COLO829 (cell line): ENCODE results near the gene ITGB5.
"Not testable (repeated sequence)": the region's sequence is repeated elsewhere in the genome, so short reads cannot be mapped to it uniquely, and the experiment has no call there.

ENCODE experiments used
- DNase-seq: peaks from one replicate; pipeline ENCODE4 v3.0.0; 2012; ENCODE audit warnings: low spot score

The ITGB5 gene

DNA sequence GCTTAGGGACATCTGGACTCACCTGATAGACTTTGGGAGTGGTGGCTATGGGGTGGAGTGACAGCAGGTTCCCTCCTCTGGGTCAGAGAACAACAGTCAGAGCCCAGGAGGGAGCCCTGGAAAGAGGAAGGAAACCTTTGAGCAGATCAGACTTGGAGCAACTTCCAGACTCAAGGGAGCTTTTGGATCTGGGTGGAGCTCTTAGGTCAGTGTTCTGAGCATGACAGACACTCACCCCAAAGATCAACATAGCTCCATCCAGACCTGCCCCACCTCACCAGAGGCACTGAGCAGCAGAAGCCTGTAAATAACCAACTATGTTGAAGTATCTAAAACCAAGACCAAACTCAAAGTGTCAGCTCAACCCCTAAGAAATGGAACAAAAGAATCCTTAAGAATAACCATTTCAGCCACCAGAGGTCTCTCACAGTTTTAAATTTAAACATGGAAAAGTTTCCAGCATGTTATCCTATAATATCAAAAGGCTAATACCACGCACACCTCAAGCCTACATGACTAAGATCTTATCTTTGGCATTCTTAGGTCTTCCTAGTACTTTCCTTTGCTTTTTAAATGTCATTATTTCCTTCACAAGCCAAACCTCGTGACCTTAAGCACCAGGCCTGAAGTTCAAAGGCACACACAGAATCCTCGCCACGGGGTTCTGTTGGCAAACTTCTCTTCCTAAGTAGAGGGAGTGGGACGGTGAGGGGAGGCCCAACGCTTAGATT is 100.5 kb downstream of the ITGB5 start:
- peak; percentile 50 for DNase-seq

DNA sequence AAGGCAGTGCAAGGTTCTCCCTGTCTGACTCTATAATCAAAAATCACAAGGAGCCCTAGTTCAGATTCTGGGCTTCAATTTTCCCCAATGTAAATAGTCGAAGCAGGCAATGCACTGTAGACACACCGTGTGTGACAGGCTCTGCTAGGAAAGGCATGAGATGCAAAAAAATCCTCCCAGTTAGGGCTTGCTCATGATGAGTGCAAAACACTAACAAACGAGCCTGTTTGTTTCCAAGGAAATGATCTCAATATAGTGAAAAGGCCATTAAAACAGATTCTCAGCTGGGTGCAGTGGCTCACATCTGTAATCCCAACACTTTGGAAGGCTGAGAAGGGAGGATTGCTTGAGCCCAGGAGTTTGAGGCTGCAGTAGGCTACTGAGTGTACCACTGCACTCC is 101.2 kb downstream of the ITGB5 start:
- no peak for DNase-seq

DNA sequence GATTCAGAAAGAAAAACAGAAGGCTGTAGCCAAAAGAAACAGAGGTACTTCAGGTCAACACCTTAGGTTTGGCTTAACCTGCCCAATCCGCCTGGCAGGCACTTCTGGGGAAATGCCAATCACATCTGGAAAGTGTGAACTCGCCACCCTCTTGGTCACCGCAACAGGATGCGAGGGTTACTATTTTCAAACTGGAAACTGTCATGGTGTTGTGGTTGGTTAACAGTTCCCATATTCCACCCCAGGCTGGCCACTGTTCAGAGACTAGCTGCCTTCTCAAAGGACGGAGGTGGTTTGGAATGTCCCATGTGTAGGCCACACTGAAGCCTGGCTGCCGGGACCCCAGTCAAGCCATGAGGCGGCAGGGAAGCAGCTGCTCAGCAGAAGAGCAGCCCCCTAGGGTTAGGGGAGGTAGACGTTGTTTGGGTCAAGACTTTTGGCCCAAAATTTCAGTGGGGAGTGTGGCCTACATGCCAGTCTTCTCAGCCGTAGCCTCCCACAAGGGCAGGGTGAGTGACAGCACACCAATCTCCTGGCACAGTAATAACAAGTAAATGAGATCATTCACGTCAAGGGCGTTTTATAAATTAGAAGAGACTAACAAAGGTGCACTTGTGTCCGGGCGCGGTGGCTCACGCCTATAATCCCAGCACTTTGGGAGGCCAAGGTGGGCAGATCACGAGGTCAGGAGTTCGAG is 102.3 kb downstream of the ITGB5 start:
- no peak for DNase-seq

DNA sequence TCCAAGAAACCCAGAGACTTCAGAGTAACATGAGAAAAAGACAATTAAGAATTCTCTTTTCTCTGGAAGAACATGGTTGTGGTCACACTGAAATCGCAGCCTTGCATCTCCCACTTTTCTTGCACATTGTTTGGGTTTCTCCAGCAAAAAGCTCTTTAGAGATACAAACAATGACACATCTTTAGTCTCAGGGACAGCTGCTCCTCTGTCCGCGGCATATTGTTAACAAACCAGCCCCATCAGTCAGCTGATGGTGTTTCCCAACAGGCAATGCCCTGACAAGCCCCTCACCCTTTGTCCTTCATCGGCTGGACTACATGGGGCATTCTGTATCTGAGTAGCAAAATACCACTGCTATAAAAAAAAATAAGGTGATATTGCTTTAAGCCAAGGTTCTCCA is 103.5 kb downstream of the ITGB5 start:
- DNase-seq: no peak

DNA sequence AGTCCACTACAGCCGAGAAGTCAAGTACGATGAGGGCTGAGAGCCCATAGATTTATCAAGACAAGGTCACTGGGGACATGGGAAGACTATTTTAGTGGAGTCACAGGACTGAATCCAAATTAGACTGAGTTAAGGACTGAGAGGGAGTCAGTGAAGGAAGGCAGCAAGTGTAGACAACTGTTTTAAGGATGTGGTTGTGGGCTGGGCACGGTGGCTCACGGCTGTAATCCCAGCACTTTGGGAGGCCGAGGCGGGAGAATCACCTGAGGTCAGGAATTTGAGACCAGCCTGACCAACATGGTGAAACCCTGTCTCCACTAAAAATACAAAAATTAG is 104.8 kb downstream of the ITGB5 start:
- DNase-seq: not testable (repeated sequence)

DNA sequence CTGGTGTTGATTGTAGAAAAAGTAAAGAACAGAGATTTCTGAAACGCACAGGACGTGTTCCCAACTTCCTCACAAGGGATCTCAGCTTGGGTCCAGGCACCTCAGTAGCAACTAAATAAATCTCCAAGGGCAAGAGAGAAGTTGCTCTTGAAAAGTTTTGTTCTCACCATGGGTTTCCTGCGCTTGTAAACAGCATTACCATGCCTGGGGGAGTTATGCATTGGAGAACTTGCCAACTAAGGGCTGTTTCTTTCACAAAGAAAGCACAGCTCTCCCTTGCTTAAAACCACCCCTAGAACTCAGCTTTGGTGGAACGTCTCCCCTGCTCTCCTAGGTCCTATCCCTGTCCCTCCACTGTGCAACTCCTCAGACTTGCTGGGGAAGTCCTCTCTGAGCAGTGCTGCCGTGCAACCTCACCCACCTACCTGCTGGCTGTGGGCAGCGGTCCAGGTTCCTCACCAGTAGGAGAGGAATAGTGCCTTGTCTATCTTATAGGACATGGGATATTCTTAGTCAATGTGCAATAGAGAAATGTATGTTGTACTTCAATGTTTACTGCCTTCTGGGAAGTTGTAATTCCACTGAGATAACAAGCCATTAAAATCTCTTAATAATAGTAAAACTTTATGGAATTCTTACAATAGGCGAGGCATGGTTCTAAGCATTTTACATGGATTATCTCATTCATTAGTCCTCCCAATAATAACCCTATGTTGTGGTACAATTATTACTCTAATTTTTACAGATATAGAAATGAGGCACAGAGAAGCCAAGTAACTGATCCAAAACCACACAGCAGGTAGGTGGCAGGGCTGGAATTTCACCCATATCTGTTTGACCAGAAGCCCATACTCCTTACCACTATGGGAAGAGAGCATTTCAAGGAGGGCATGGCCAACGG is 105.4 kb downstream of the ITGB5 start:
- DNase-seq: no peak

DNA sequence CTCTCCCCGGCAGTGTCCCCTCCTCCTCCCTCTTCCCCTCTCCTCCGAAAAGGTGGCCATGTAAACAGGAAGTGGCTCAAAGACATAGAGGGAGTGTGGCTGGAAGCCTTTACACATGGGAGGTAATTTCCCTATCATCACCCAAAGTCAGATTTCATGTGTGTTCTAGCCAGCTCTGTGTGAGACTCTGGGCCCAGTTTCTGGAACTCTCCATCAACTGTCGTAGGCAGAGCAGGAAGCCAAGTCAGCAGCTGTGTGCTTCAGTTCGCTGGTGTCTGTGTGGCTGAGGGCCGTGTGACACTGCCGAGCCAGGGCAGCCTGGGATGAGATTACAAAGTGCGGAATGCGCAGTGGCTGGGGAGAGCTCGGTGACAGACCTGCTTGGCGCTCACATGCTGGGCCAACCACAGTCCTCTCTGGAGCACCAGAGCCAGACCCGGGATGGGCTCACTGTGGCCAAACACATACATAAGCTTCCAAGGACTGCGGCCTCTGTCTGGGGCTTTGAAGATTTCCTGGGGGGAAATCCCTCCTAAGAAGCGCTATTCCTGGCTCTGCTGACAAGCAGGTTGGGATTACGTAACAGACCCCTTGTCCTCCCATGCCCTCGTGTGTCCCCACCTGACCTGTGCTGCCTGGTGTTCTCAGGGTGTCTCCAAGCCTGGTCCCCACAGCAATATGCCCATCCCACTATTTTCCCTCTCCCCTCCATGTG is 106.2 kb downstream of the ITGB5 start:
- DNase-seq: no peak

DNA sequence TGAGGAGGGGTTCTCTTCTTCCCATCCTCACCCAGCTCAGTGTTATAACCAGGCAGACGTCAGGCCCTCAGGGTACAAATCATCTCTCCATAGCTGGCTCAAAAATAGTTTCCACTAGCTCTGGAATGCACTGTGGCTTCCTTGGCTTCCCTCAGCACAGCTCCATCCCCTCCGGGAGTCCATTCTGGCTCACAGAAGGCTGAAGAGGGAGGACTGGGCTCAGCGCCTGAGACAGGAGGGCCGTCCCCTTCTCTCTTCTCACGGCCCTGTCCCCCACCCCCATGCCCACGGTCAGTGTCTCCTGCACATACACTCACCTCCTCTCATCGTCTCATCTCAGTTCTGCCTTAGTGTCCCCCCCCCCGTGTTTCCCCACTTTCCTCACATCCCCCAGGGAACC is 106.8 kb downstream of the ITGB5 start:
- peak; percentile 44 for DNase-seq

DNA sequence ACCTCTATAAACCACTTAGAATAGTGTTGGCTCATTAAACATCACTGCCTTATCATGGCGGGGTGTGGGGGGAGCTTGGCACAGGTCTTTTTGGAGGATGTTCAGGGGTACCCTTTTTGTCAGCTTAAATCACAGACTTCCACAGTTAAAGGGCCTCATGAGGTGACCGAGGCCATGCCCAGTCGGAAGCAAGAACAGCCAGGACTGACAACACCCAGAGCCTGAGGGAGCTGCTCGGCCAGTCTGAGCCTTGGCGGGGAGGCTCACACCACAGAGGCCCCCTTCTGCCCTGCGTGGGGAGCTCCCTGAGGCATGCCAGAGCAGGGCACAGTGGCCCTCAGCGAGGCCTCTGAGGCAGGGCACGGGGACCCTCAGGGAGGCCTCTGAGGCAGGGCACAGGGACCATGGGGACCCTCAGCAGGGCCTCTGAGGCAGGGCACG is 107.4 kb downstream of the ITGB5 start:
- no peak for DNase-seq

DNA sequence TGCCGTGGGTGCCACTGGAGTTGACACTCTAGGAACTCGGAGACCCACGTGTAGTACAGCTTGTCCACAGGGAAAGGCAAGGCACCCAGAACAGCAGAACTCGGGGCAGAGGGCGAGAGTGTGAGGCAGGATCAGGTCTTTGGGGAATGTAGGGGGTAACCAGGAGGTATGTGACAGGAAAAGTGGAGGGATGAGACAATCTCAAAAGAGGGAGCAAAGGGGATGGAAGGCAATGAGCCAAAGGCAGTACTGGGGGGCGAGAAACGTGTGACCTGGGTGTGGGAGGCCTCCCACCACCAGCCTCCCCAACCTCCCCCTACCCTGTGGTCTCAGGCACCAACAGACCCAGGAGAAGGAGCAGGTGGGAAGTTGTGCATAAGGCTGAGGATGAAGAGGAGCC is 108.0 kb downstream of the ITGB5 start:
- DNase-seq: no peak

DNA sequence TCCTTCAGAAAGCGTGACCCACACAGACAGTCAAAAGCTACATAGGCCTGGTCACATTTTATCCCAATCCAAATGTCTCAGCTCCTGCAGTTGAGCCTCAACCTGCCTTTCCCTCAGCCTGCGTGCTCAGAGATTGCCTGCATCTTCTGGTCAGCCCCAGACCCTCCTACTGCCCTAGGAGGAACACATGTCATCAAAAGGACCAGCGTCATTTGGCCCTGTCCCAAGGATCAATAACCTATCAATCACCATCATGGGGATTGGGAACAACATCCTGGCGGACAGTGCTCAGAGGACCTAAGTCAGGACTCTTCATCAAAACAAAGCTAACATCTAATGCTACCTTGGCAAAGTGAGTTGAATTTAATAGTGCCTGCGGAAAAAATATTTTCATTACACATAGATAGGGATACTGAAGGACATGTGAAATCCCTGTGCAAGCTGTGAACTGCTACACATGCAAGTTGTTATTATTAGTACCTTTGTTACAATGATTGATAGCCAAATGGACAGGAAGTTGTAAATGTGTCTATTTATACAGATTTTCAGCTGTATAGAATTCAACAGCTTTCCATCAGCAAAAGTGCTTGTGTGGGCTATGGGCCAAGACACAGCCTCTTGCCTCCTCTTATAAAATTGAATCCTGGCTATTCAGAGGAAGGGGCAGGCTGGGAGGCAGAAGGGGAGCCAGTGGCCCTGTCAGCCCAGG is 109.2 kb downstream of the ITGB5 start:
- DNase-seq: no peak

DNA sequence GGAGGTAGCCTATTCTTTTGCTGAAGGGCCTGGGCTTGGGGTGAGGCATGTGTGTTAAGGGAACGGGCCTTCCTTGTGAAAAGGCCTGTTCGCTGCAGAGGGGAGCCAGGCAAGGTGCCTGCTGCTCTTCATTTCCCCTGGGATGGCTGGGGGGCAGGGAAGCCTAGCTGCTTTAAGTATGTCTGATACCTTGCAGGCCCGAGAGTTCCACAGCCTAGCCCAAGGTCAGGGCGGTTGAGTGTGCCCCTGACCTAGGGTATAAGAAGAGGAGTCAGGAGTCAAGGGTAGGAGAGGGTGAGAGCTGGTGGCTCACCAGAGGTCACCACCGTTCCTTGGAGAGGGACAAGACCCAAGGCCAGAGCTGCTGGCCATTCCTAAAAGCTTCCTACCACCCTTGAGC is 110.3 kb downstream of the ITGB5 start:
- DNase-seq: no peak

DNA sequence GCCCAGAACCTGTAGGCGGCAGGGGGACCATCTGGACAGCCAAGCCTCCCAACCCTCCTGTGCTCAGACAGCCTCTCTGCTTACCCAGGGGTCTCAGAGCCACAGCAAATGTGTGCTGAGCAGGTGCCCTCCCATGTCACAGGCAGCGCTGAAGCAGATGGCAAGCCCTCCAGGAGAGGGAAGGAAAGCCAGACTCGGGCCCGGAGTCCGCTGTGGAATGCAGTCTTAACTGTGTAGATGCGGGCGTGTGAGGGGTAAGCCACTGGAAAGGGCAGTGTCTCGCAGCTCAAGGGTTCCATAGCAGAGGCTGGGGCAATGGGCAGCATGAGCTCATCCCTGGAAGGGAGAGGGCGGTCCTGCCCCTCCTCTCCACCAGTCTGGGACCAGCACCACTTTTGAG is 111.3 kb downstream of the ITGB5 start:
- no peak for DNase-seq

DNA sequence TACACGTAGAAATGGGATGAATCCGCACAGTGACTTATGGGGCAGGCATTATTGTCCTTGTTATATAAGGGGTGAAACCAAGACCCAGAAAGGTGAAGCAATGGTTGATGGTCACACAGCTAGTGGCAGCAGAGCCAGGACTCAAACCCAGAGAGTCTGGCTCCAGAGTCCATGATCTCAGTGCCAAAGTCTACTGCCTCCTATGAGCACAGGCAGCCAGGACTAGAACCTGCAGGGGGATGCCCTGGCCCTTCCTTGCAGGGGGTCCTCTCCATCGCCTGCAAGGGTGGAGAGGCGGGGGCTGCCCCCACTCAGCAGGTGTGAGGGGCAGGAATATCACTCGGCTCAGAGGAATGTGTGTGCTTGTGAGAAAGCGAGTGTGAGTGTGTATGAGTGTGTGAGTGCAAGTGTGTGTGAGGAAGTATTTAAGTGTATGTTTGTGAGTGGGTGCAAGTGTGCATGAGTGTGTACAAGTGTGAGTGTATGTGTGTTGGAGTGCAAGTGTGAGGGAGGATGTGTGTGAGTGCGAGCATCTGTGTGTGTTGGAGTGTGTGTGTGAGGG is 112.2 kb downstream of the ITGB5 start:
- DNase-seq: no peak

DNA sequence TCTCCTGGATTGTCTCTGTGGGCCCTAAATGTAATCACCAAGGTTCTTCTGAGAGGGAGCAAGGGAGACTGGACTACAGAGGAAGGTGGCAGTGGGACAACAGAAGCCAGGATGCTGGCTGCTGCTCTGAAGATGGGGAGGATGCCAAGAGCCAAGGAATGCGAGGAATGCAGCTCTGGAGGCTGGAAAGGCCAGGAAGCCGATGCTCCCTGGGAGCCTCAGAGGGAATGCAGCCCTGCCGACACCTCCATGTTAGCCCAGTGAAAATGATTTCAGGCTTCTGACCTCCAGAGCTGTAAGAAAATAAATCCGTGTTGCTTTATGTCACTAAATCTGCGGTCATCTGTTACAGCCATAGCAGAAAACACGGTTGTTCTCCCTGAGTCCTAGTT is 112.8 kb downstream of the ITGB5 start:
- peak; percentile 59 for DNase-seq

DNA sequence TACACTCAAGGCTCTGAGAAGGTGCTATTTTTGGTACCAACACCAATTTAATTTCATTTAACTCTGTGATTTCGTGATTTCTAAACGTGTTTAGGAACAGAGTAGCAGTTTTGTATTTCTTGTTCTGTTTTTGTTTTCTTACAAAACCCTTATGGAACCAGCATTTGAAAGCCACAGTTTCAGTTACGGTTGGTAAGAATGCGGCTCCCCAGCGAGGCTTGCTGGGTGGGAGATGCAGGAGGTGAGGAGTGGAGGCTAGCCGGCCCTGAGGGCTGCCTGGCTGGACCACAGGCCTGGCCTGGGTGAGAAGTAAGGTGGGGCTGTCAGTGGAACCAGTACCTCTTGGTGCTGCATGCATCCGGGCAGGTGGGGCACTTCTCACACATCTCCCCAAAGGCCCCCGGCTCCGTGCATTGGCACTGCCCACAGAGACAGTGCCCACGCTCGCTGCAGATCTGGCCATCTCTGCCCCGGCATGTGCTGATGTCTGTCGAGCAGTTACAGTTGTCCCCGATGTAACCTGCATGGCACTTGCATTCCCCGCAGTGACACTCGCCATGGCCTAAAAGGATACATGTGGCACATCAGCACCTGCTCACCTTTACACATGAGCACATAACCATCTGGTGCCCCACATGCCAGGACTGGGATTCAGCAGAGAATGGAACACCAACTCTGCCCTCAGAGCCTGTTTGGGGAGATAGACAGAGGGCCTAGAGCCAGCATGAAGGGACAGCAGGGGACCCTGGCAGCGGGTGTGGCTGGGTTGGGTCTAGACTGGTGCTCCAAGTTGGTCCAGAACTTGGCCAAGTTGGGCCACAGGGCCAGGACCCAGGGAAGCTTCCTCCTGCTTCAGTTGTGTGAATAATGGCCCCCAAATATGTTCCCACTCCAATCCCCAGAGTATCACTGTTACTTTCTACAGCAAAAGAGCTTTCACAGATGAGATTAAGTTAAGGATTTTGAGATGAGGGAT is 113.5 kb downstream of the ITGB5 start:
- DNase-seq: no peak

DNA sequence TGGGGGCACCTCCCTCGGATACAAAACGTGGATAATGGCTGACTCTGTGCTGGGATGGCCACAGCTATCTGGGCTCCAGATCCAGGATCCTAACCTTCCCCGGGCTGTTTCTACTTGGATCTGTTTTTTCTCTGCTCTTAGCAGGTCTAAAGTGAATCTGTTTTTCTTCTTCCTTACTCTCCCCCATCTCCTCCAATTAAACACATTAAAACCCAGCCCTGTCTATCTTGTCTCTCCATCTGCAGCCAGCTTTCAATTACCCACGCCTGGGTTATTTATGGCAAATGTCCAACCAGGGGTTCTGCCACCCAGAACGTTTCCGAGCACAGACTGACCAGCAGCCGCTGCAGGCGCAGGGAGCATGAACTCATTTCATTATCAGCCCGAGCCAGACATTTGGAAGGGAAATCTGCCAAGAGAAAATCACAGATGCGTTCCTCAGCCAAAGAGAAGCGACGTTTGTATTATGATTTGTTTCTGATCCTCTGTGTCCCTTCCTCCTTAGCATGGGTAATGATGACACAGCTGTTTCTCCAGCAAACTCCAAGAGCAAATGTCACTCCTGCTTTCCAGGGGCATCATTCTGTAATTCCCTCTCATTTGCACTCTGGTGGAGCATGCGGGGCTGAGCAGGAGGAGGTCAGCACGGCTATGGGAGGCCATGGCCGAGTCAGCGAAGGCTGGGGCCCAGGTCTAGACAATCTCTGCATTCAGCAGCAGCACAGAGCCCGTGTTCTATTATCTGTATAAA is 114.9 kb downstream of the ITGB5 start:
- DNase-seq: peak; percentile 53

DNA sequence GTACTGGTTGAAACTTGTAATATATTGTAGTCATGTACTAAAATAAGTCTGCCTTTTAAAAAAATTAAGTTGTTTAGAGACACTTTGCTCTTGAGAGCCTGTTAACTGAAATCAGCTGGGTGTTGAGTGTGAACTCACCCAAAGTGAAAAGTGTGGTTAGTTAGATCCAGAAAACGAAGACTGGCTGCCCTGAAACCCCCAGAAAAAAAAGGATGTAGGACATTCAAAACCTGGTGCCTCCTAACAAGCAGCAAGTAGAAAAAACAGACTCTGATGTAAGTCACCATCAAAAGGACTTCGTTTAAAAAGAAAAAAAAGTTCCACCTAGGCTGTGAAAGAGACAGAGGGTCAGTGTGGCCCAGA is 116.1 kb downstream of the ITGB5 start:
- no peak for DNase-seq

DNA sequence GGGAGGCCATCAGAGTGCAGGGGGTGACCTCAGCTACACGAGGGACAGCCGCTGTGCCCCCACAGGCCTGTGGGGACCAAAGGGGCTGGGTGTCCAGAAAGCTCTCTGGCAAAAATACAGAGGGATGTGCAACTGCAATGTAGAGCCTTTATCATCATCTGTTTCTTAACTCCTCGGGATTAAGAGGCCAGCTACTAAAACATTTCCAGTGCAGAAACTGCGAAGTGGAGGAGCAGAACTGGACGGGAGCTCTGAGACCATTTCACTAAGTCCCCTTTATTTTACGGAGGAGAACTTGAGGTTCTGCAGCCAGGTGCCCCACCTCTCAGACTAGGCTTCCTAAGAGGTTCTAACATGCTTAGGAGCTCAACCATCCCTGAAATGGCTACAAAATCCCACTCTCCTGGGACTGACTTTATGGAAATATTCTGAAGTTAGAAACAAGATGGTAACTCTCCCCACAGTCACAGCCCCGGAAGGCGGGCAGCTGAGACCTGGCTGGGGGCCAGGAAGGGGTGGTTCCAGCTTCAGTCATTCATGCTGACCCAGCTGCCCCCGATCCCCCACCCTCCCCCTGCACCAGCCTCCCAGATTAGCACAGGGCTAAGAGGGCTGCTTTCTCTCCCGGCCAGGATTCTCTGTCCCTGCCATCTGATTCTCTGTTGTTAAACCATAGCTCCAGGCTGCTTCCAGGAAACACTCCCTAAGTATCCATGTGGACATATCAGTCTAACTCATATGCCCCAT is 116.7 kb downstream of the ITGB5 start:
- DNase-seq: peak; percentile 37
